GM12891 (cell line): ENCODE data around the gene CFAP61.

Source experiments
- PAX5 ChIP-seq: IDR thresholded peaks from 2 replicates; pipeline ENCODE4 v1.6.1; 2011; ENCODE audit warnings: low read length, moderate library complexity, mild to moderate bottlenecking; ENCODE audit not compliant: insufficient read depth, severe bottlenecking
- POLR2A ChIP-seq: IDR thresholded peaks from 2 replicates; pipeline ENCODE4 v1.6.1; 2011; ENCODE audit warnings: low read depth, low read length, control low read depth
- POLR2AphosphoS5 ChIP-seq: IDR thresholded peaks from 2 replicates; pipeline ENCODE4 v1.6.1; 2011; ENCODE audit warnings: low read depth, low read length, control low read depth

DNA sequence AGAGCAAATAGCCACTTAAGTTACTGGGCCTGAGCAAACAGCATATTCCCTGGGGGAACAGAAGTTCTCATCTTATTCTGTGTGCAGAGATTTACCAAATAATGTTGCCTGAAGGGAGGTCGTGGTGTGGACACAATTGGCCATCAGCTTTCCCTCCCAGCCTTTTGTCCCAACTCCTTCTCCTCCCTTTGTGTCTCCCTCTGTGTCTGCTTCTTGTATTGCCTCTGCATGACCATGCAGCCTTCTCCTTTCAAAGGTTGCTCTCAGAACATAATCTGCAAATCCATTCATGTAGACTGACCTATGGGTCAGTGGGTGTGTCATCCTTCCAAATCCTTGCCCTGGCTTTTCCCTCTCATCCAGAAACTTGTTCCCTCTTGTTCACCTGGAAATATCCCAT, 165.3 kb downstream of the CFAP61 start:
- TF ChIP-seq POLR2A (no peak), POLR2AphosphoS5 (no peak), PAX5 (no peak)
